Keratinocyte (primary cell): Measurements from ENCODE around the gene TCP1. TPM values are rescaled to one million over a fixed set of nuclear protein-coding genes. Genes with fewer than 3 reads are reported as not detected.

Experiments
- DNase-seq: peaks from one replicate; pipeline ENCODE4 v3.0.0-alpha.2; 2011; ENCODE audit warnings: low read depth, missing footprints, low spot score
- FAIRE-seq: peaks from 2 replicates; lab custom pipeline; 2011; peaks lifted over from hg19 to GRCh38; lab: Jason Lieb, UNC
- H2AFZ ChIP-seq: 2 replicates; pipeline ENCODE4 v1.6.0; 2012; ENCODE audit warnings: low read length, control low read depth, inconsistent platforms; ENCODE audit not compliant: control insufficient read depth
- H3K27ac ChIP-seq: 2 replicates; pipeline ENCODE4 v1.5.1; 2011; ENCODE audit warnings: low read length; ENCODE audit not compliant: control insufficient read depth, insufficient read depth
- H3K27me3 ChIP-seq: 3 replicates; pipeline ENCODE4 v1.6.0; 2011; ENCODE audit warnings: low read length; ENCODE audit not compliant: control insufficient read depth, insufficient read depth; ENCODE audit errors: extremely low read depth
- H3K36me3 ChIP-seq, 2 experiments: 2 replicates in 1 of 2; 3 replicates in 1 of 2; pipeline ENCODE4 v1.5.1; 2011; ENCODE audit warnings: low read length in 2 of 2, mild to moderate bottlenecking in 1 of 2; ENCODE audit not compliant: control insufficient read depth in 2 of 2, insufficient read depth in 2 of 2; ENCODE audit errors: extremely low read depth in 1 of 2
- H3K4me1 ChIP-seq: 3 replicates; pipeline ENCODE4 v1.5.1; 2011; ENCODE audit warnings: low read length; ENCODE audit not compliant: control insufficient read depth, insufficient read depth; ENCODE audit errors: extremely low read depth
- H3K4me2 ChIP-seq: 3 replicates; pipeline ENCODE4 v1.6.0; 2011; ENCODE audit warnings: low read depth, low read length; ENCODE audit not compliant: control insufficient read depth, insufficient read depth; ENCODE audit errors: extremely low read depth
- H3K4me3 ChIP-seq, 3 experiments: fragments of 200-600 bp in 1 of 3; sonication (generic) in 1 of 3; 2 replicates in 2 of 3; 3 replicates in 1 of 3; pipeline ENCODE4 v1.5.1; 2011 to 2016; ENCODE audit warnings: low read length in 3 of 3, mild to moderate bottlenecking in 3 of 3, control low read depth in 2 of 3, inconsistent platforms in 1 of 3, low read depth in 1 of 3, mixed read lengths in 1 of 3, mixed run types in 1 of 3, moderate library complexity in 1 of 3; ENCODE audit not compliant: control insufficient read depth in 2 of 3, insufficient read depth in 2 of 3; ENCODE audit errors: extremely low read depth in 1 of 3
- H3K79me2 ChIP-seq: 2 replicates; pipeline ENCODE4 v1.6.0; 2012; ENCODE audit warnings: low read length; ENCODE audit not compliant: control insufficient read depth, insufficient read depth
- H3K9ac ChIP-seq: 3 replicates; pipeline ENCODE4 v1.6.0; 2011; ENCODE audit warnings: low read length; ENCODE audit not compliant: control insufficient read depth, insufficient read depth; ENCODE audit errors: extremely low read depth
- H3K9me1 ChIP-seq: 3 replicates; pipeline ENCODE4 v1.6.0; 2011; ENCODE audit warnings: low read length; ENCODE audit not compliant: control insufficient read depth, insufficient read depth; ENCODE audit errors: extremely low read depth
- H3K9me3 ChIP-seq: 2 replicates; pipeline ENCODE4 v1.5.1; 2012; ENCODE audit warnings: low read depth, low read length; ENCODE audit not compliant: control insufficient read depth
- H4K20me1 ChIP-seq: 3 replicates; pipeline ENCODE4 v1.6.0; 2011; ENCODE audit warnings: low read length; ENCODE audit not compliant: control insufficient read depth, insufficient read depth; ENCODE audit errors: extremely low read depth
- EZH2 ChIP-seq: IDR thresholded peaks from one replicate; pipeline ENCODE4 v1.6.1; 2012; ENCODE audit warnings: inconsistent platforms, mild to moderate bottlenecking, low read length, moderate library complexity
- dilution Hi-C: fragments of 300-500 bp; cut with MboI; formaldehyde crosslinking; loops from one replicate; pipeline ENCODE4 v1.7.0; 2020; ENCODE audit warnings: low sequenced_read_pairs; ENCODE audit not compliant: extremely low pct_ligation_motif_present
- polyA plus RNA-seq, 5 experiments: library from polyadenylated mRNA; depleted of rRNA in 3 of 5; stranded (reverse) in 3 of 5; stranded (forward) in 1 of 5; unstranded in 1 of 5; fragments of >200 nt; gene quantifications; 1 replicate in 1 of 5; 2 replicates in 3 of 5; 3 replicates in 1 of 5; pipeline versions ENCODE4 v1.2.1 to v1.2.3, GENCODE V29; 2011 to 2012; ENCODE audit warnings: missing spikeins in 2 of 5, low read depth in 1 of 5, low replicate concordance in 1 of 5
- small RNA-seq, 3 experiments: library from RNA; depleted of rRNA; stranded (forward); fragments of <200 nt; gene quantifications; one replicate each; pipeline ENCODE3, GENCODE V24; 2012; ENCODE audit warnings: low read depth in 3 of 3, low replicate concordance in 1 of 3; ENCODE audit not compliant: insufficient read length in 3 of 3
- TF ChIP-seq, protein P1 (sequence below), 3 experiments: IDR thresholded peaks in 1 of 3; conservative IDR thresholded peaks in 1 of 3; optimal IDR thresholded peaks in 1 of 3; 2 replicates in 2 of 3; 3 replicates in 1 of 3; pipeline versions ENCODE3 to v1.5.1; 2011; ENCODE audit warnings: low read length in 3 of 3, mild to moderate bottlenecking in 3 of 3, moderate library complexity in 2 of 3, control low read depth in 1 of 3, inconsistent platforms in 1 of 3; ENCODE audit not compliant: insufficient read depth in 2 of 3; ENCODE audit errors: extremely low read depth in 1 of 3

TCP1 gene
- polyA plus RNA-seq, 1 donor (not counting 4 experiments of a cell fraction or from before 2014, with no cell fraction given) = 174 TPM

DNA sequence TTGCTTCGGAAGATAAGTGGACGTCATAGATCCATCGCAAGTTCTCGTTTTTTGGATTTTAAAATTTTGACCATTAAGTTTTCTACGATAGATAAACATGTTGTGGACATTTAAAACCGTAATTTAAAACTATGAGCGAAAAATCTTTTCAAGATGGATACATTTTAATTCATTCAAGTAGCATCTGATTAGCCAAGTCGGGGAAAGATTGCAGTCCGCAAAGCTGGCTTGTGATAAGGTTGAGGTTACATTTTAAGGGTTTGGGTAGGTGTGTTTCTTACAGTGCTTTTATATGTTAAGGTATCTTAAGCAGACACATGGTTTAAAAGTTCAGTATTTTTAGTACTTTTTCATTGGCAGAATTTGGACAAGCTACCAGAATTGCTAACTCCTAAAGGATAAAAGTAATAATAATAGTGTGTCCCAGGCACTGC is 60.9 kb downstream of the TCP1 start:
- Histone ChIP-seq H3K27ac (peak overlapping the region; percentile 98), H4K20me1 (peaks cover 2% of the 10 kb centered on the region), H2AFZ (no peak overlapping the region), H3K79me2 (peaks cover 88% of the 10 kb centered on the region), H3K36me3 (peaks cover 0 to 7% of the 10 kb centered on the region in 2 experiments), H3K4me2 (peak overlapping the region; percentile 82), H3K9ac (peak overlapping the region; percentile 98), H3K9me3 (no peaks in the 10 kb centered on the region), H3K4me3 (peak overlapping the region; percentile 82 to 98 (median 90)), H3K27me3 (no peaks in the 10 kb centered on the region), H3K4me1 (peaks cover 18% of the 10 kb centered on the region), H3K9me1 (no peaks in the 10 kb centered on the region)
- FAIRE-seq = no peak
- TF ChIP-seq, protein P1, sequence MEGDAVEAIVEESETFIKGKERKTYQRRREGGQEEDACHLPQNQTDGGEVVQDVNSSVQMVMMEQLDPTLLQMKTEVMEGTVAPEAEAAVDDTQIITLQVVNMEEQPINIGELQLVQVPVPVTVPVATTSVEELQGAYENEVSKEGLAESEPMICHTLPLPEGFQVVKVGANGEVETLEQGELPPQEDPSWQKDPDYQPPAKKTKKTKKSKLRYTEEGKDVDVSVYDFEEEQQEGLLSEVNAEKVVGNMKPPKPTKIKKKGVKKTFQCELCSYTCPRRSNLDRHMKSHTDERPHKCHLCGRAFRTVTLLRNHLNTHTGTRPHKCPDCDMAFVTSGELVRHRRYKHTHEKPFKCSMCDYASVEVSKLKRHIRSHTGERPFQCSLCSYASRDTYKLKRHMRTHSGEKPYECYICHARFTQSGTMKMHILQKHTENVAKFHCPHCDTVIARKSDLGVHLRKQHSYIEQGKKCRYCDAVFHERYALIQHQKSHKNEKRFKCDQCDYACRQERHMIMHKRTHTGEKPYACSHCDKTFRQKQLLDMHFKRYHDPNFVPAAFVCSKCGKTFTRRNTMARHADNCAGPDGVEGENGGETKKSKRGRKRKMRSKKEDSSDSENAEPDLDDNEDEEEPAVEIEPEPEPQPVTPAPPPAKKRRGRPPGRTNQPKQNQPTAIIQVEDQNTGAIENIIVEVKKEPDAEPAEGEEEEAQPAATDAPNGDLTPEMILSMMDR (optimal IDR thresholded peaks at IDR 0.05 in 1 of 3, IDR thresholded peaks at IDR 0.05 in 1 of 3, conservative IDR thresholded peaks at IDR 0.05 in 1 of 3; ENCODE audit: extremely low read depth in 1 of 3, insufficient read depth in 2 of 3, low read length in 3 of 3) = no peak
- no peak for TF ChIP-seq EZH2
- dilution Hi-C loops = no loop called here
- no peak for DNase-seq

Small RNA genes lying within 50 kb of the gene (small RNA-seq; reads per million reads assigned to genes)
- gene SNORA20 (113 to 1,515 (median 1,434) reads per million in 3 experiments), gene SNORA29 (0 reads per million in 3 experiments)

Other genes starting within 250 kb of the TCP1 start
- 28.6 to 48.7 TPM (median 41.9 TPM) in 3 replicates for gene SOD2, start 96.4 kb downstream of the TCP1 start, polyA plus RNA-seq
- 20.6 to 40.2 TPM (median 35.3 TPM) in 3 replicates for gene WTAP, start 62.1 kb downstream of the TCP1 start, polyA plus RNA-seq
- gene ACAT2, start 27.6 kb downstream of the TCP1 start, polyA plus RNA-seq = 92.6 to 217 TPM (median 205 TPM) in 3 replicates
- gene MRPL18, start 865 bp upstream of the TCP1 start, polyA plus RNA-seq = 74.1 to 127 TPM (median 97.1 TPM) in 3 replicates
- 0.05 to 0.14 TPM (median 0.12 TPM) in 3 replicates for gene PNLDC1, start 10.7 kb upstream of the TCP1 start, polyA plus RNA-seq
- not detected in 3 replicates for gene MAS1, start 101.4 kb upstream of the TCP1 start, polyA plus RNA-seq
- gene IGF2R, start 179.5 kb upstream of the TCP1 start, polyA plus RNA-seq = 25.3 to 40.9 TPM (median 39.7 TPM) in 3 replicates